NCI-H1930 (cell line): Measurements from ENCODE around the gene HOXD13.

Source experiments
- DNase-seq, 2 experiments: peaks; one replicate each; lab custom pipeline; 2025; lab: John Stamatoyannopoulos, UW

HOXD13 gene

DNA sequence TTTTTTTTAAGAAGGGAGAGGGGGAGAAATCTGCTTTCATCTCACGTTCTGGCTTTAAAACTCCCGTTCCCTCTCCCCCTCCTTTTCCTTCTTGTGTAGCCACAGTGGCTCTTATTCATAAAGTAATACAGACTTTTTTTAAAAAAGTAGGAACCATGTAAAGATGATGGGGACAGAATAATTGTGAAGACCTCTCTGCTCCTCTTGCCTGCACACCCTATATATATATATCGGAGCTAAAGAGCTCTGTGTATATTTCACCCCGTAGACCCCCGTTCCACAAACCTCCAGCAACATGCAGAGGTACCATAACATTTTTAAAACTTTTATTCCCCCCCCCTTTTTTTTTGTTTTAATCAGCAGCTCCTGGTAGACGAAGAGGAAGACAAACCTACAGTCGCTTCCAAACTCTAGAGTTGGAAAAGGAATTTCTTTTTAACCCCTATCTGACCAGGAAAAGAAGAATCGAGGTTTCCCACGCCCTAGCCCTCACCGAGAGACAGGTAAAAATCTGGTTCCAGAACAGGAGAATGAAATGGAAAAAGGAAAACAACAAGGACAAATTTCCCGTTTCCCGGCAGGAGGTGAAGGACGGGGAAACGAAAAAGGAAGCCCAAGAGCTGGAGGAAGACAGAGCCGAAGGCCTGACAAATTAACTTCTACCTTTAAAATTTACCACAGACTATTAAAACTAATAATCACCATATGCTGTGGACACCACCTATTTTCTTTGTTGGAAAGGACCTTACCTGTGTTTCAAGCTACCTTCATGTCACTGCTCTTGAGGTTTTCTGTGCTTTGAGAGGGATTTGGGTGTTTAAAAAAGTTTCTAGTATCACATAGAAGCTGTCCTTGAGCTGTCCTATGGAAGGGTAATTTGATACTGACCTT, 38.7 kb downstream of the HOXD13 start:
- DNase-seq, result no peak

DNA sequence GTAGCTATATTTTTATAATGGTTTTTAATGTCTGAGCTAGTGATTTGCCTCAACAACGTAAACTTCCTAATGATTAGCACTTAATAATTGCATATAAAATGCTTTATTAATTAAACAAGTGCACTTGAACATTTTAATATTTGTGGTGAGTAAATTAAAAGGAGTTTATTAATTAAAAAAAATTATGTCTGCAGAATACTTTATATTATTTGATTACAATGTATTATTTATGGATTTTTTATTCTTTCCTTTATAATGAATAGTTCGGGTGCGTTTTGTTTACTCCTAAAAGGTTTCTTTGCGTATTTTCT, 39.3 kb downstream of the HOXD13 start:
- DNase-seq, result no peak

DNA sequence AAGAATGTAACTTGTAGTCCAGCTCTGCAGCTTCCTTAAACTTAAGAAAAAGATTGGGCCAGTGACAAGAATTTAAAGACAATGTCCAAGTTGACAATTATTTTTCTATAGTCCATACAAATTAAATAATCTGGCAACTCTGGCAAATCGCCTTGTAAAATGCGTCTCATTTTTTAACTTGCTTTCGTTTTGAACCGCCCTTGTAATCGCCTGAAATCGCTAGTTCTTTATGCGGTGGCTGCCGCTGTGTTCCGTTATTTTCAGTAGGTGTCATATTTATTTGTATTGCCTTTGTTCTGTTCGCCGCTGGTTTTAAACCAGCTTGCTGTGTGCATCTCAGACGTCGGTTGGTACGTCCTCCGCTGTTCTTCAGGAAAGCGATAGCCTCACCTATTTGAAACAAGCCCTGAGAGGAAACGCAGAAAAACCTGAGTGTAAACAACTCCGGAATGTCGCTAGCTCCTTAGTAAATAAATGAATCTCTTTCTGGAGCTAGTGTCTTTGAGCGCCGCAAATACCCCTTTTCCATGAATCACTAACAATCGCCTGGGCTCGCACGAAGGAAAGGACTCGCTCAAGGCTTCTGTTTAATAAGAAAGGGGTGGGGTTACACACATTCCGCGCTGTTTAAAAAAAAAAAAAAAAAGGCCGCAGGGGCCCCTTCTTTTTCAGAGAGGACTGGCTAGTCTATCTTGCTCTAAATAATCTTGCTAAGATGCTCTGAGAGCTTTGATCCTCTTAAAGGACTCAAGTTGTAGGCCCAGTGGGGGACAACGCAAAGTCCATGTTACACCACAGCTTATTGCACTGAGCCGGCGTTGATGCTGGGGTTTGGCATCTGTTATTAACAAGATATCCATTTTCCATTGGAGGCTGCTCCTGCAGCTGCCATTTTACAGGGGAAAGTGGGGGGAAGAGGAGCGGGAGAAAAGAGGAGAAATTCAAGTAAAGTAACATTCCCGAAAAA, 40.0 kb downstream of the HOXD13 start:
- DNase-seq, result peak; percentile 34 to 66

DNA sequence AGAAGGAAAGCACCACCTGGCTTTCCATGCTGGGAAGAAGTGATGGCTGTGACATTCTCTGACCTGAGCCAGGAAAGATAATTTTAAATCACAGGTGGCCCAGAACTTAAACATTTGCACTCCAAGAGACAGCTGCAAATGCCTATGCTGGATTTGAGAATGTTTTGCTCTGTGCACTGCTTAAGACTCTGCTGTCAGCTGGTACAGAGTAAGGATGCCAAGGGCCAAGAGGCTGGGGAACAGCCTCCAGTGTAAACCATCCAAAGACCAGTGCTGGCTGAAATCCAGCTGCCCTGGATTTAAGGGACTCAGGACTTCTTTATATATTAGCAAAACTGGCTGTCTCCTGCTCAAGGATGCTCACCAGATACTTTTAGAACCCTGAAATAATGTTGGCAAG, 40.9 kb downstream of the HOXD13 start:
- DNase-seq, result no peak

DNA sequence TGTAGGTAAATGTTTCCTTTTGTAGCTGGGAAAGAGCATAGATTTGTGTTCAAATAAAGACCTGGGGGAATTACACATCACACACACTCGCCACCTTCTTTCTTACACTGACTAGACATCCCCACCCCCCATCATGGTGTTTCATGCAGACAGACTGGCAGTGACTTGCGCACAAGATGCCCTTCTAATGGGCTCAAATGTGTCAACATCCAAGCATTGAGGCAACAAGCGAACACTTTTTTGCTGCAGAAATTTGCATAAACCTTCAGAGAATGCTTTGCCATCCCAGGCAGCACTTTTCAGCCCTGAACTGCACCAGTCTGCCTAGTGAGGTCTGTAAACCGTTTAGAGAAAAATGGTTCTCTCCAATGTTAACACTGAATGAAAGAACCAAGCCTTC, 41.5 kb downstream of the HOXD13 start:
- peak in 1 of 2 experiments; percentile 18 for DNase-seq

DNA sequence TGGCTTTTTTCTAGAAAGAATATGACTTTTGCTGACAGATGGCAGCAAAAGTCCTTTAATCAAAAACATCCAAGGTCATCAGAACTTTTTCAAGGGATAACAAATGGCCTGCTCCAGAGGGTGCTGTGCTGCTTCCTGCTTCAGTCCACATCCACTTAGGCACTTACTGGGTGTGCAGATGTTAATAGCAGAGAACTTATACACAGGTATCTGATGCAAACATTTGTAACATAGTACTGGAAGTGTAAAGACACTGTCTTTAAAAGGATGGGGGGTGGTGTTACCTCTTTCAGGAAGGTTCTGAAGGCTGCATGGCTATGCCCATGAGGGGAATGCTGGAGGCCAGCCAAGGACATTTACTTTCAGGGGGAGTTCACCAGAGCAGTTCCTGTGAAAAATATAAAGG, 42.5 kb downstream of the HOXD13 start:
- DNase-seq, result peak in 1 of 2 experiments; percentile 77

DNA sequence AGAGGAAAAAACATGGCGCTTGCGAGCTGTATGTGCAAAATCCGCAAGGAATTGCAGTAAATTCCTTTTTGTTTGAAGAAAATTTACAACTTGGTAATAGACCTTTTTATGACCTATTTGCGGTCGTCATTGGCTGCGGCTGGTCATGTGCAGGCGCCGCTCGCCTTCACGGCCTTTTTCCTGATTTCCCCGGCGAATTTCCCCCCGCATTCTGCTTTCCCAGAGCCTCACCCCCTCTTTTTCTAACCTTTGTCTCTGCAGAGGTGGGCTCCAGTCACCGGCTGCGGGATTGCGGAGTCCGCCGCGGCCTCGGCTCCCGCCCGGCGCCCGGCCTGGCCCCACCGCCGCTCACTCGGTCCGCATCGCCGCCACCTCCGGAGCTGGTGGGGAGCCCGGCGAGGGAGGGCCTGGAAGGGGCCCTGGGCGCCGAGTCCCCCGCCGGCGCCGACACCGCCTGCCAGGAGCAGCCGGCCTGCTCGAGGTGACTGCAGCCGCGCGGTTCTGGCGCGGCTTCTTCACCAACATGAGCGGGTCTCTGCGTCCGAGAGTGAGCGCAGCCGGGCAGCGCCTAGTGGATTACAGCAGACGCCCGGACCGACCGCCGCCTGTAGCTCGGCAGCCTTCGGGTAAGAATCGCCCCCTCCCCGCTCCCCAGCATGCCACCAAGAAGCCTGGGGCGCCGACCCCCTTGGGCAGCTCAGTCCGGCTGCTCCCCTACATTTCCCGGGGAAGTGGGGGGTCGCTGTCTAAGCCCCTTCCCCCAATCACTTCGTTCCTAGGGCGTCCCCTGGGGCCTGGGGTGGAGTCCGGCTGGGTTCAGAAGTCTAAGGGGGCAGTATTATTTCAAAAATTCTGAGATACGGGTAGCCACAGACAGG, 44.1 kb downstream of the HOXD13 start:
- DNase-seq, result peak; percentile 37 to 51

DNA sequence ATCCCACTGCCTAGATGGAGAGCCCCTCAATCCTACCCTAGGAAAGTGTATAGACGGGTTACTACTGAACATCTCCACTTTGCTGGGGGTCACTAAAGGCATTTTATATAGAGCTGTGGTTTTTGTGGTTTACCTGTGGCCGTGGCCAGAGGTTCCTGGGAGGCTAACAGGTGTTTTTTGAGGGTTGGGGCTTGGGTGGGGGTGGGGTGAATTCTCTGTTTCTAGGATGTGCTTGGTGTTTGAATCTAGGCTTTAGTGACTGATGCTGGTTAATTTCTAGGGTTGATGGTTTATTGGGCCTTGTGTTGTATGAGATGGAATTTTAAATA, 44.7 kb downstream of the HOXD13 start:
- no peak for DNase-seq

DNA sequence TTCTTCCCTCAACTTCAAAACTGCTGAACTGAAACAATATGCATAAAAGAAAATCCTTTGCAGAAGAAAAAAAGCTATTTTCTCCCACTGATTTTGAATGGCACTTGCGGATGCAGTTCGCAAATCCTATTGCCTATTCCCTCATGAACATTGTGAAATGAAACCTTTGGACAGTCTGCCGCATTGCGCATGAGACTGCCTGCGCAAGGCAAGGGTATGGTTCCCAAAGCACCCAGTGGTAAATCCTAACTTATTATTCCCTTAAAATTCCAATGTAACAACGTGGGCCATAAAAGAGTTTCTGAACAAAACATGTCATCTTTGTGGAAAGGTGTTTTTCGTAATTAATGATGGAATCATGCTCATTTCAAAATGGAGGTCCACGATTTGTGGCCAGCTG, 45.4 kb downstream of the HOXD13 start:
- no peak for DNase-seq

DNA sequence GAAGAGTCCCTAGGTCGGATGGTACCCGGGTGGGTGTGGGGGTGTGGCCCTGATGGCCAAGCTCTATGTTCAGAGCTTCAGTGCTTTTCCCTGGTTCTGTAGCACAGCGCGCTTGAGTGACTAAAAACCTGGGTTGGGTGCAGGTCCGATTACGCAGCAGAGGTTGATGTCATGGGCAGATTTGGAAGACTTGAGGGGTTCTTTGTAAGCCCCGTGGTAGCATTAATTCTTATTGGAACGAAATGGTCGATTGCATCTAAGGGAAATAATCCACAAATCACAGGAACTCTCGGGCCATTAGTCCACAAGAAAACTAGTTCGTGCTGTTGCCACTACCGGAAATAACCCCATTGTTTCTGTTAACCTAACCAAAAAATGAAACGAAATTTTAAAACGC, 46.0 kb downstream of the HOXD13 start:
- peak; percentile 46 to 48 for DNase-seq

DNA sequence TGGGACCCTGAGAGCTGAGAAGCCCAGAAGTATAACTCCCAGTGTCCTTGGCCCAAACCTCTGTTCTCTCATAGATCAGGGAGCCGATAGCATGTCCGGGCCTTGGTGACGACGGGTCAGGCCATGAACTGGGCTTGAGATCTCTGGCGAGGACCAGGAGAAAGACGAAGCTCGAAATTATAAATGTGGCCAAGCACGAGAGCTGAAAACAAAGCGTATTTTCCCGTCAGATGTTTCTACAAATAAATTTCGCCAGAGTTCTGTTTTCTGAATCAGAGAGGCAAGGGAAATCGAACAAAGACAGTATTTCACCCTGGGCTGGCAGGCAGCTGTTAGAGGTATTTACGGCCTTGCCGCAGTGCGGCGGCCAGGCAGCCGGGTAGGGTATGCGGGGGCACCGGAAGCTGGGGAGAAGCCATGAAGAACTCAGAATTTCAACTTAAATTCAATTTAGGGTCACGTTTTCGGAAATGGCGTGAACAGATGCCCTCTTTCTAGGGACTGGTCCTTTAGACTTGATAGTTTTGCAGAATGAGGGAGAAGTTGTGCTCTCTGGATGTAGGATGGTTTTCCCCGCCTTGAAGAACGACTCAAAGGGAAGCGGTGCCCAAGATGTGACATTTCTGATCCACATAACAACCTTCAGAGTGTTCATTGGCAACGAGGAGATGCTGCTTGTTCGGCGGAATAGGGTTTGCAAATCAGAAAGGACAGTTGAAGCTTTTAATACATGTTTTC, 46.6 kb downstream of the HOXD13 start:
- DNase-seq, result no peak

DNA sequence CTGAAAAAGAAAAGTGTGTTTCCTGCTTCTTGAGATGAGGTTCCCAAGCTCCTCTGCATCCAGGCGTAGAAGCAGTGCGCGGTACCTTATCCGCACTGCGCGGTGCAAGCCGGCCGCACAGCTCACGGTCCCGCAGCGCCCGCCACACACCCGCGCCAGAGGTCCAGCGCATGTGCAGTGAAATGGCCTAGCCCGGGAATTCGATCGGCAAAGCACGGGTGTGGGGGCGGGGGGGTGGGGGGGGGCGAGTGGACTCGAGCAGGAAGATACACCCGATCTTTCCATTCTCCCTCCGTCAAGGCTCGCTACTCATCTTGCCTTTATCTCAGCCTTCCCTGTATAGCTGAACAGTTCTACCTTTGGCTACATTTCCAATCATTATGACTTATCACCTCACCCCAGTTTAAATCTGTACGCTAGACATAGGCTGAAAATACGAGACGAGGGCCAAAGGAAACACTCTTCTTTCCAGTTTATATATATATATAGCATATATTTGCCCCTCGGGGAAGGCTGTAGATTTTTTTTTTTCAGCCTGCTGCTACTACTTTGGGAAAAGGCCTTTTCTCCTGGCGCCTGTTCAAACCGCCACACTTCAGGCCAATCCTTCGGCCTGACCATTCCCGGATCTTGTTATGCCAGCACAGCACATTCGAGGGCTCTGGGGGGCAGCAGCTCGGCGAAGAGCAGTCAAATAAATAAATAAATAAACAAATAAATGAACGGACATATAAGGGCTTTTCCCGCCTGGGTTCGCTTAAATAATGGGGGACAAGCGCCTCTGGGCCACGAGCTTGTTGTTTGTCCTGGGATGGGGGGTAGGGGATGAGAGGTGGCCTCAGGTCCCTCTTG, 47.4 kb downstream of the HOXD13 start:
- peak; percentile 70 to 75 for DNase-seq

DNA sequence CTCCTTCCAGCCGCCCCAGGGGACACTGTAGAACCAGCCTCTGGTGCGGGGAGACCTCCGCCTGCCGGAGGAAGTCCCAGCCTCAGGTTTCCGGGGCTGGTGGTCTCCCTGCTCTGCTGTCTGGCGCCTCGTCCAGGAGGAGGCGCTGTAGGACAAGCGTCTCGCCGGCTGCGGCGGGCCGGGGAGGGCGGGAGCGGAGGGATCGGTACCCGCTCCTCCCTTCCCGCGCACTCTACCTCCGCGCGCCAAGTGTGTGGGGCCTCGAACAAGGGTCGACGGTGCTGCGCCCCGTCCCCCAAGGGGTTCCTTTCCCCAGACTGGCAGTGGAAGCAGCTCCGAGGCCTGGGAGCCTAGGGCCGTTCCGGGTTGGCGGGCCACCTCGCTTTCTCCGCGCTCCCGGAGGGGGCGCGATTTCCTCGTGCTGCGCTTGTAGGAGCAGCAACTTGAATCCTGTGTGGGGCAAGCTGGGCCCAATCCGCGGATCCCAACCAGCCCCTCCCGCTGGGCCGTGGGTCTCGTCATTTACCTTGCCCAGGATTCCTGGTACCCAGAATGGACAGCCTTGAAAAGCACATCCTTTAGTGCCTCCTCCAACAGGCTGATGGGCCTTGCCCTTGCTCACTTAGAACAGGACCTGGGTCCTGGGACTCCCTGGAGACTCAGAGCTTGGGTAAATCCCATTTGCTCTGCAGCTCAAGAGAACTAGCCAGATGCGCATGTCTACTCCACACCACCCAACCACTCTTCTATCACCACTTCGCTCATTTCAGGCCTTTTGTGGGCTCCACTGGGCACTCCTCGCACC, 48.2 kb downstream of the HOXD13 start:
- peak; percentile 86 to 91 for DNase-seq

DNA sequence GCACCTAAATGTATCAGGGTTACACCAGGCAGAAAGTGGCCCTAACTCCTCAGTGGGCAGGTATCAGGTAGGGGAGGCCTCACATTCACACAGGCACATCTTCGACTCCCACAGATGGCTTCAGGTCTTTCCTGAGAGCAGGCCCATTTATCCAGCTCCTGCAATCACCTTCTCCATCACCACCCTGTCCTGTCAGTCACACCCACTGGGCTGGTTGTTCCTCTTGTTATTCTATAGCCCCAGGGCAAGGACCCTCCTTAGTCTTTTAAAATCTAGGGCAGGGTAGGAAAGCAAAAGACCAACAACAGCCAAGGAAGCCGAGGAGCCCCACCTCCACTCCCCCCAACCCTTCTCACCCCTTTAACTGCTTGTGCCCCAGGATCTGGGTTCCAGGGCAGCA, 49.8 kb downstream of the HOXD13 start:
- no peak for DNase-seq
